Chondrocyte (in vitro differentiated cells): ENCODE measurements around the gene IRF1. TPM values are rescaled to one million over a fixed set of nuclear protein-coding genes. Genes with fewer than 3 reads are reported as not detected.

Experiments used
- DNase-seq: peaks from one replicate; pipeline ENCODE4 v3.0.0; 2021; ENCODE audit warnings: mixed read lengths, low spot score
- H3K27ac Mint-ChIP-seq: one replicate; pipeline ENCODE4 v1.8.0; 2021; ENCODE audit warnings: mild to moderate bottlenecking, moderate library complexity, mixed read lengths; ENCODE audit not compliant: unreplicated experiment
- H3K27me3 Mint-ChIP-seq: 2 replicates; pipeline ENCODE4 v1.8.0; 2021; ENCODE audit warnings: low read depth, mixed read lengths
- H3K36me3 Mint-ChIP-seq: 2 replicates; pipeline ENCODE4 v1.8.0; 2021; ENCODE audit warnings: low read depth, mixed read lengths
- H3K4me1 Mint-ChIP-seq: 2 replicates; pipeline ENCODE4 v1.8.0; 2021; ENCODE audit warnings: low read depth, mild to moderate bottlenecking, mixed read lengths
- H3K4me3 Mint-ChIP-seq: one replicate; pipeline ENCODE4 v1.8.0; 2021; ENCODE audit warnings: mild to moderate bottlenecking, moderate library complexity, mixed read lengths; ENCODE audit not compliant: unreplicated experiment
- H3K9me3 Mint-ChIP-seq: 2 replicates; pipeline ENCODE4 v1.8.0; 2021; ENCODE audit warnings: low read depth, mixed read lengths
- CTCF ChIP-seq: fragments of 200-600 bp; sonication (generic); IDR thresholded peaks from 2 replicates; pipeline ENCODE4 v1.5.0; 2021; ENCODE audit warnings: antibody characterized with exemption, mild to moderate bottlenecking, moderate library complexity
- total RNA-seq: library from RNA; stranded (reverse); gene quantifications from 3 replicates; pipeline ENCODE4 v1.2.1, GENCODE V29; 2021

IRF1 gene
- total RNA-seq, 1 donor from 2014 or later: 16.3 TPM

- Mint-ChIP-seq H3K4me1 (peaks cover 66% of the 10 kb centered on the region), H3K27me3 (no peaks in the 10 kb centered on the region), H3K36me3 (peaks cover 6% of the 10 kb centered on the region), H3K27ac (peak overlapping the region; percentile 57), H3K9me3 (peaks cover 4% of the 10 kb centered on the region), H3K4me3 (no peak overlapping the region)
- no peak for TF ChIP-seq CTCF
- no peak for DNase-seq
Measured at GRCh38 chr5:132463811-132464155, 26.8 kb downstream of the IRF1 start.

- no peak for TF ChIP-seq CTCF
- Mint-ChIP-seq H3K36me3 (peaks cover 5% of the 10 kb centered on the region), H3K27ac (no peak overlapping the region), H3K4me1 (peaks cover 68% of the 10 kb centered on the region), H3K9me3 (no peaks in the 10 kb centered on the region), H3K4me3 (no peak overlapping the region), H3K27me3 (no peaks in the 10 kb centered on the region)
- peak; percentile 50 for DNase-seq
Measured at GRCh38 chr5:132462856-132463745, 27.5 kb downstream of the IRF1 start.

- Mint-ChIP-seq H3K4me1 (peaks cover 72% of the 10 kb centered on the region), H3K9me3 (no peaks in the 10 kb centered on the region), H3K27ac (no peak overlapping the region)
Measured at GRCh38 chr5:132462333-132462732, 28.2 kb downstream of the IRF1 start.

GRCh38 chr5:132461569-132462070 lies 29.0 kb downstream of the IRF1 start:
- DNase-seq: no peak
- Mint-ChIP-seq H3K4me1 (peaks cover 75% of the 10 kb centered on the region), H3K9me3 (no peaks in the 10 kb centered on the region), H3K27ac (no peak overlapping the region), H3K36me3 (peaks cover 5% of the 10 kb centered on the region), H3K4me3 (no peak overlapping the region), H3K27me3 (no peaks in the 10 kb centered on the region)
- TF ChIP-seq CTCF: no peak

More at GRCh38 chr5:132462333-132462732, 28.2 kb downstream of the IRF1 start:
- Mint-ChIP-seq H3K4me3 (no peak overlapping the region), H3K36me3 (peaks cover 5% of the 10 kb centered on the region), H3K27me3 (no peaks in the 10 kb centered on the region)
- TF ChIP-seq CTCF: no peak
- no peak for DNase-seq

- H3K27ac Mint-ChIP-seq: peak overlapping the region; percentile 7
- peaks cover 75% of the 10 kb centered on the region for H3K4me1 Mint-ChIP-seq
- H3K4me3 Mint-ChIP-seq: no peak overlapping the region
- no peak for TF ChIP-seq CTCF
- H3K9me3 Mint-ChIP-seq: no peaks in the 10 kb centered on the region
- DNase-seq: peak; percentile 63
- H3K27me3 Mint-ChIP-seq: no peaks in the 10 kb centered on the region
- H3K36me3 Mint-ChIP-seq: peaks cover 5% of the 10 kb centered on the region
Measured at GRCh38 chr5:132460846-132461568, 29.6 kb downstream of the IRF1 start.
